ENCODE measurements around the gene NUP37.
A peak's percentile ranks its signal among the peaks of the same experiment; 100 is the strongest.

The NUP37 gene

GRCh38 chr12:102061096-102061559 lies 58.8 kb downstream of the NUP37 start:
- H3K4me3 ChIP-seq (ENCODE audit: low read length): peak overlapping the region; percentile 66; the same call in 1 of the 2 replicates
- no peaks in the 10 kb centered on the region for H3K36me3 ChIP-seq (ENCODE audit: control insufficient read depth, insufficient read depth, low read length)
- H3K27ac ChIP-seq (ENCODE audit: low read length): no peak overlapping the region
- H3K4me1 ChIP-seq (ENCODE audit: control insufficient read depth, insufficient read depth, low read length): no peaks in the 10 kb centered on the region
- H3K9me3 ChIP-seq (ENCODE audit: control insufficient read depth, insufficient read depth, low read length): no peaks in the 10 kb centered on the region
- H3K27me3 ChIP-seq (ENCODE audit: control insufficient read depth, insufficient read depth, low read length): no peaks in the 10 kb centered on the region
- no peak for DNase-seq (ENCODE audit: low read depth, low spot score)
- no CpG with 5 or more reads among the region's 9 CpGs for WGBS (ENCODE audit: insufficient coverage, insufficient read length)

- Histone ChIP-seq H3K27me3 (ENCODE audit: control insufficient read depth, insufficient read depth, low read length) (no peaks in the 10 kb centered on the region), H3K4me1 (ENCODE audit: control insufficient read depth, insufficient read depth, low read length) (no peaks in the 10 kb centered on the region), H3K9me3 (ENCODE audit: control insufficient read depth, insufficient read depth, low read length) (no peaks in the 10 kb centered on the region), H3K27ac (ENCODE audit: low read length) (no peak overlapping the region), H3K36me3 (ENCODE audit: control insufficient read depth, insufficient read depth, low read length) (no peaks in the 10 kb centered on the region), H3K4me3 (ENCODE audit: low read length) (no peak overlapping the region)
- no peak for DNase-seq (ENCODE audit: low read depth, low spot score)
Measured at GRCh38 chr12:102059343-102059742, 60.6 kb downstream of the NUP37 start.

GRCh38 chr12:102054345-102054744 lies 65.6 kb downstream of the NUP37 start:
- Histone ChIP-seq H3K4me1 (ENCODE audit: control insufficient read depth, insufficient read depth, low read length) (no peaks in the 10 kb centered on the region), H3K4me3 (ENCODE audit: low read length) (no peak overlapping the region), H3K27me3 (ENCODE audit: control insufficient read depth, insufficient read depth, low read length) (no peaks in the 10 kb centered on the region), H3K9me3 (ENCODE audit: control insufficient read depth, insufficient read depth, low read length) (no peaks in the 10 kb centered on the region), H3K27ac (ENCODE audit: low read length) (no peak overlapping the region), H3K36me3 (ENCODE audit: control insufficient read depth, insufficient read depth, low read length) (no peaks in the 10 kb centered on the region)
- no CpG with 5 or more reads among the region's 4 CpGs for WGBS (ENCODE audit: insufficient coverage, insufficient read length)
- no peak for DNase-seq (ENCODE audit: low read depth, low spot score)

GRCh38 chr12:102053062-102053349 lies 66.9 kb downstream of the NUP37 start:
- H3K9me3 ChIP-seq (ENCODE audit: control insufficient read depth, insufficient read depth, low read length): no peaks in the 10 kb centered on the region

GRCh38 chr12:102052192-102053061 lies 67.5 kb downstream of the NUP37 start:
- no peak for DNase-seq (ENCODE audit: low read depth, low spot score)
- Histone ChIP-seq H3K9me3 (ENCODE audit: control insufficient read depth, insufficient read depth, low read length) (no peaks in the 10 kb centered on the region), H3K4me1 (ENCODE audit: control insufficient read depth, insufficient read depth, low read length) (no peaks in the 10 kb centered on the region), H3K27me3 (ENCODE audit: control insufficient read depth, insufficient read depth, low read length) (no peaks in the 10 kb centered on the region), H3K27ac (ENCODE audit: low read length) (no peak overlapping the region), H3K36me3 (ENCODE audit: control insufficient read depth, insufficient read depth, low read length) (no peaks in the 10 kb centered on the region), H3K4me3 (ENCODE audit: low read length) (no peak overlapping the region)
- WGBS (ENCODE audit: insufficient coverage, insufficient read length): no CpG with 5 or more reads among the region's 4 CpGs

More at GRCh38 chr12:102053062-102053349, 66.9 kb downstream of the NUP37 start:
- Histone ChIP-seq H3K36me3 (ENCODE audit: control insufficient read depth, insufficient read depth, low read length) (no peaks in the 10 kb centered on the region), H3K4me3 (ENCODE audit: low read length) (no peak overlapping the region), H3K27me3 (ENCODE audit: control insufficient read depth, insufficient read depth, low read length) (no peaks in the 10 kb centered on the region), H3K4me1 (ENCODE audit: control insufficient read depth, insufficient read depth, low read length) (no peaks in the 10 kb centered on the region), H3K27ac (ENCODE audit: low read length) (no peak overlapping the region)
- DNase-seq (ENCODE audit: low read depth, low spot score): no peak

GRCh38 chr12:102051431-102051965 lies 68.4 kb downstream of the NUP37 start:
- no peaks in the 10 kb centered on the region for H3K27me3 ChIP-seq (ENCODE audit: control insufficient read depth, insufficient read depth, low read length)
- H3K36me3 ChIP-seq (ENCODE audit: control insufficient read depth, insufficient read depth, low read length): no peaks in the 10 kb centered on the region
- H3K4me3 ChIP-seq (ENCODE audit: low read length): no peak overlapping the region
- H3K9me3 ChIP-seq (ENCODE audit: control insufficient read depth, insufficient read depth, low read length): no peaks in the 10 kb centered on the region
- H3K4me1 ChIP-seq (ENCODE audit: control insufficient read depth, insufficient read depth, low read length): no peaks in the 10 kb centered on the region
- WGBS (ENCODE audit: insufficient coverage, insufficient read length): no CpG with 5 or more reads among the region's 1 CpG
- no peak overlapping the region for H3K27ac ChIP-seq (ENCODE audit: low read length)
- no peak for DNase-seq (ENCODE audit: low read depth, low spot score)

- Histone ChIP-seq H3K4me1 (ENCODE audit: control insufficient read depth, insufficient read depth, low read length) (no peaks in the 10 kb centered on the region), H3K9me3 (ENCODE audit: control insufficient read depth, insufficient read depth, low read length) (no peaks in the 10 kb centered on the region), H3K27ac (ENCODE audit: low read length) (no peak overlapping the region), H3K27me3 (ENCODE audit: control insufficient read depth, insufficient read depth, low read length) (no peaks in the 10 kb centered on the region), H3K4me3 (ENCODE audit: low read length) (no peak overlapping the region), H3K36me3 (ENCODE audit: control insufficient read depth, insufficient read depth, low read length) (no peaks in the 10 kb centered on the region)
- WGBS (ENCODE audit: insufficient coverage, insufficient read length): no CpG with 5 or more reads among the region's 1 CpG
- DNase-seq (ENCODE audit: low read depth, low spot score): no peak
Measured at GRCh38 chr12:102050660-102051430, 69.1 kb downstream of the NUP37 start.

- DNase-seq (ENCODE audit: low read depth, low spot score): no peak
- no peaks in the 10 kb centered on the region for H3K4me1 ChIP-seq (ENCODE audit: control insufficient read depth, insufficient read depth, low read length)
- no peak overlapping the region for H3K27ac ChIP-seq (ENCODE audit: low read length)
- H3K27me3 ChIP-seq (ENCODE audit: control insufficient read depth, insufficient read depth, low read length): no peaks in the 10 kb centered on the region
- no CpG with 5 or more reads among the region's 1 CpG for WGBS (ENCODE audit: insufficient coverage, insufficient read length)
- H3K4me3 ChIP-seq (ENCODE audit: low read length): no peak overlapping the region
- no peaks in the 10 kb centered on the region for H3K36me3 ChIP-seq (ENCODE audit: control insufficient read depth, insufficient read depth, low read length)
- H3K9me3 ChIP-seq (ENCODE audit: control insufficient read depth, insufficient read depth, low read length): no peaks in the 10 kb centered on the region
Measured at GRCh38 chr12:102043928-102044327, 76.0 kb downstream of the NUP37 start.

GRCh38 chr12:102033991-102034745 lies 85.7 kb downstream of the NUP37 start:
- Histone ChIP-seq H3K27ac (ENCODE audit: low read length) (no peak overlapping the region), H3K36me3 (ENCODE audit: control insufficient read depth, insufficient read depth, low read length) (no peaks in the 10 kb centered on the region), H3K9me3 (ENCODE audit: control insufficient read depth, insufficient read depth, low read length) (no peaks in the 10 kb centered on the region), H3K4me3 (ENCODE audit: low read length) (no peak overlapping the region), H3K4me1 (ENCODE audit: control insufficient read depth, insufficient read depth, low read length) (no peaks in the 10 kb centered on the region), H3K27me3 (ENCODE audit: control insufficient read depth, insufficient read depth, low read length) (no peaks in the 10 kb centered on the region)
- no CpG with 5 or more reads among the region's 3 CpGs for WGBS (ENCODE audit: insufficient coverage, insufficient read length)
- DNase-seq (ENCODE audit: low read depth, low spot score): no peak

- Histone ChIP-seq H3K9me3 (ENCODE audit: control insufficient read depth, insufficient read depth, low read length) (no peaks in the 10 kb centered on the region), H3K27ac (ENCODE audit: low read length) (no peak overlapping the region), H3K4me3 (ENCODE audit: low read length) (no peak overlapping the region), H3K27me3 (ENCODE audit: control insufficient read depth, insufficient read depth, low read length) (no peaks in the 10 kb centered on the region), H3K4me1 (ENCODE audit: control insufficient read depth, insufficient read depth, low read length) (no peaks in the 10 kb centered on the region), H3K36me3 (ENCODE audit: control insufficient read depth, insufficient read depth, low read length) (no peaks in the 10 kb centered on the region)
- no peak for DNase-seq (ENCODE audit: low read depth, low spot score)
Measured at GRCh38 chr12:102031852-102032251, 88.1 kb downstream of the NUP37 start.

All from iPS DF 6.9 (cell line).